Jurkat, Clone E6-1 (cell line): Measurements from ENCODE around the gene SCYGR6.

Experiments used
- DNase-seq: peaks from one replicate; pipeline ENCODE4 v3.0.0-alpha.2; 2011; ENCODE audit warnings: low read depth, low spot score
- H3K4me3 ChIP-seq: 2 replicates; pipeline ENCODE4 v1.5.1; 2011; ENCODE audit warnings: mild to moderate bottlenecking, low read length, control low read depth, moderate library complexity

SCYGR6 gene

DNA sequence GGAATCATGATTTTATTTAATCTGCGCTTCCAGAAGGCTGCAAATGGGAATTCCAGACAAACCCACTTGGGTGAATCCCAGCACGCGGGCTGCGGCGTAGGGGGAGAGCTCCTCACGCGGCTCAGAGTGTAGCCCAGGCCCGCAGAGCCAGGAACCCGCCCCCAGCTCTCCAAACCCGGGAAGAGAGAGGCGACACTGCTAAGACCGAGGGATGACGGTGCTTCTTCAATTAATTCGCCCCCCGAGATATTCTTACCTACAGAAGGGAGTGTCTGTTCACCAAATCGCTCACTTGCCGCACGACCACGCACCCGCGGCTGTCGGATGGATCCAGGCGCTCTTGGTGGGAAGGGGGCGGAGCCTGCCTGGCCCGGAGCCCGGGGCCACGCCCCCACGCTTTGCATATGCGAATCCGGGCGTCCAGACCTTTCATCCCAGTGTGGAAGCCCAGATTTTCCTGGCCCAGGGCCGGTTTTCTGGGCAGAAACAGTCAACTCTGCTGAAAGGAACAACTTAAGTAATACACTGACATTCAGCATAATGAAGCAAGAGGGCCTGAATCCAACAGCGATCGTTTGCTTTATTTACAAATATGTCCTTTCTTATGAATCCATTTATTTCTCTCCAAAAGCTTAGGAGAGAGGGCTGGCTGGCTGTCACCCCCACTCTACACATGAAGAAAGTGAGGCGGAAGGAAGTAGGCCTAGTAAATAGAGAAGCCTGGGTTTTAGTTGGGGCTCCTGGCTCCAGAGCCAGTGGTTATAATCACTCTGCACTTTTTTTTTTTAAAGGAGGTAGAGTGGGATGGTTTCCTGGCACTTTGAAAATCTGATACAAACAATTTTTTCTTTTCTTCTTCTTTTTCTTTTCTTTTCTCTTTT, 6.6 kb downstream of the SCYGR6 start, which contains the start of gene SLC19A3:
SLC19A3 (minus strand) TSS at position 342 of the 881 bp plus-strand sequence. CDS start 15,710 bp downstream, outside the sequence.
- H3K4me3 ChIP-seq: no peak within 1 kb of the TSS
- no peak for DNase-seq

DNA sequence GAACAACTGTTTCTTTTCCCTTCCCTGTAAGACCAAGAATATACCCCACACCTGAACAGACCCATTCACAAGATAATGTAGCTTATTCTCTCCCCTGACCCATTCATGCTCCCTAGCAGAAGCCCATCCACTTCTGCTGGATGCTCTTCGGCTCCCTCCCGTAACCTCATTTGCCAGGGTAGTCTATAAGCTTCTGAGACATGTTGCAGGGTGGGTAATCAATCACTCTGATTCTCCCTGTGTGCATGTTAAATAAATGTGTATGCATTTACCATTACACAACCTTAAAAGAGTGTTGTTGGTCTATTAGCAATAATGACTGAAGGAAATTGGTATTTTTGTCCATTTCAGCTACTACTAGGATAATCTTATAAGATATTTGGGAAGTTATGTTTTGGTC, 8.1 kb downstream of the SCYGR6 start:
- no peak for DNase-seq
- no peak overlapping the region for H3K4me3 ChIP-seq

DNA sequence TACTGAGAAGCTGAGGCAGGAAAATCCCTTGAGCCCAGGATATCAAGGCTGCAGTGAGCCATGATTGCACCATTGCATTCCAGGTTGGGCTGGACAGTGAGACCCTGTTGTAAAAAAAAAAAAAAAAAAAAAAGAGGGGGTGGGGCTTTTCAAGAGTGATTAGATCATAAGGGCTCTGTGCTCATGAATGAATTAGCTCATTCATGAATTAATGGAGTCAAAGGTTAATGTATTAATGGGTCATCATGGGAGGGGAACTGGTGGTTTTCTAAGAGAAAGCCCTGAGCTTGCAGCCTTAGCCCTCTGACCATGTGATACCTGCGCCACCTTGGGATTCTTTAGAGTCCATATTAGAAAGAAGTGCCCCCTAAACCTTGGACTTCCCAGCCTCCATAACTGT, 11.3 kb downstream of the SCYGR6 start:
- no peak for DNase-seq

DNA sequence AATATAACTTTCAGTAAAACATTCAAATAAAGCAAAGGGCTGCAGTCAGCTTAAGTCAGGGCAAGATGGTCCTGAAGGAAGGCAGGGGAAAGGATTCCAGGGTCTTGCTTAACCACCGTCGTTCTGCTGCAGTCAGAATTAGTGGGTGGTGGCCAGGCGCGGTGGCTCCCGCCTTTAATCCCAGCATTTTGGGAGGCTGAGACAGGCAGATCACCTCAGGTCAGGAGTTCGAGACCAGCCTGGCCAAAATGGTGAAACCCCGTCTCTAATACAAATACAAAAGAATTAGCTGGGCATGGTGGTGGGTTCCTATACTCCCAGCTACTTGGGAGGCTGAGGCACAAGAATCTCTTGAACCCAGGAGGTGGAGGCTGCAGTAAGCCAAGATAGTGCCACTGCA, 13.6 kb downstream of the SCYGR6 start:
- H3K4me3 ChIP-seq: no peak overlapping the region
- DNase-seq: no peak

More for the DNA sequence above, 11.3 kb downstream of the SCYGR6 start:
- H3K4me3 ChIP-seq: no peak overlapping the region

DNA sequence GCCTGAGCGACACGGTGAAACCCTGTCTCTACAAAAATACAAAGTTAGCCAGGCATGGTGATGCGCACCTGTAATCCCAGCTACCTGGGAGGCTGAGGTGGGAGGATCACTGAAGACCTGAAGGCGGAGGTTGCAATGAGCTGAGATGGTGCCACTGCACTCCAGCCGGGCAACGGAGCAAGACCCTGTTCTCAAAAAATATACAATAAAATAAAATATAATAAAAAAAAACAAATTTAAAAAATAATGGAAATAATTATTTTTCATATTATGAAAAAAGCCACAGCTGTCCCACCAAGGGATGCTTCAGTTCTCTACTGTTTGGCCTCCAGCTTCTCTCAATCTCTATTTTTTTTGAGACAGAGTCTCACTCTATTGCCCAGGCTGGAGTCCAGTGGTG, 17.2 kb downstream of the SCYGR6 start:
- no peak for DNase-seq
- H3K4me3 ChIP-seq: no peak overlapping the region

DNA sequence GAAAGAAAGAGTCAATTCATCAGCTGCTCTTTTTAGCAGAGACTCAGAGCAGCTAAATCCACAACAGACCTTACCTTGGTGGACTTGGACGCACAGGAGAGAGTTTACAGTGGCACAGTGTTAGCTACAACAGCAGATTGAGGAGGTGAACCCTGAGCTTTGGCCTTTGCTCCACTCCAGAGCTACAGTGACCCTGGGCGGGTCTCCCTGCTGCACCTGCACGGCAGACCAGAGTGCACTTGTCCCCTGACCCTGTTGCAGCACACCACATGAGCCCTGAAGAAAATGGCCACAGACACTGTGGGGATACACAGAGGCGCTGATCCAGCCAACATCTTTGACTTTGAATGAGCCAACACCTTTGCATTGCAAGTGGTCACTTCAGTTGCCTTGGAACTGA, 17.7 kb downstream of the SCYGR6 start:
- no peak for DNase-seq
- H3K4me3 ChIP-seq: no peak overlapping the region

DNA sequence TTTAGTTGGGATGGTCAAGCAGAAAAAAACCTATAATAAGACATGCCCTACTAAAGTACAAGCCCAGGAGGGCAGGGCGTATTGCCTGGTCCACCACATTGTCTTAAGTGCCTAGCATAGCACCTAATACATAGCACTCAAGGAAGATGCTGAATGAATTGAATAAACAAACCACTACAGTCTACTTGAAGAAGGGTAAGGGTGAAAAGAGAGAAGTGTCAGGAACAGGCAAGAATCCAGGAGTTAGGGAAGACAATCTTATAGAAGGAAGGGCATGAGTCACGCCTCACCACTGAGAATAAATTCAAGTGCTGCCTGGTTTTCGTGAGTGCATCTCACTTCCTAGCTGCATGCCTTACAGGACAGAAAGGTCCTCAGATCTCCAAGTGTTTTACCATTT, 20.6 kb downstream of the SCYGR6 start:
- H3K4me3 ChIP-seq: no peak overlapping the region
- DNase-seq: no peak

DNA sequence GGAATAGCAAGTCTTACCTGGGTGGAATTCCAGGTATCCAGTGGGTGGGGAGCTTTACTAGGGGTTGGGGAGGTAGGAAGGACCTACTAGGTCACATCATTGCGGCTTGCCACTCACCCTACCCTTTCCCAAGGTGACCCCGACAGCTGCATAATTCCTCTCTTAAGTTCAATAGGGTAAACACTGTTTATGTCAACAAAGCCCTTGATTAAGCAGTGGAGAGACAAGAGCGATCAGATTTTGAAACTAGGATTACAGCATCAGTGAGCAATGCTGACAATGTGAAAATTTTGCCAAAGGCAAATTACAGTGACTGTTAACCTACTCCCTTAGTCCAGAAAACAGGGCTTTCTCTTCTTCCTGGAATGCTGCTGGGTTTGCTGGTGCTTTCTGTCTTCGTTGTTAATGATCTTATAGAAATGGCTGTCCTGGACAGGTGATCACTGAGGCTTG, 21.3 kb downstream of the SCYGR6 start:
- no peak for DNase-seq
- no peak overlapping the region for H3K4me3 ChIP-seq

DNA sequence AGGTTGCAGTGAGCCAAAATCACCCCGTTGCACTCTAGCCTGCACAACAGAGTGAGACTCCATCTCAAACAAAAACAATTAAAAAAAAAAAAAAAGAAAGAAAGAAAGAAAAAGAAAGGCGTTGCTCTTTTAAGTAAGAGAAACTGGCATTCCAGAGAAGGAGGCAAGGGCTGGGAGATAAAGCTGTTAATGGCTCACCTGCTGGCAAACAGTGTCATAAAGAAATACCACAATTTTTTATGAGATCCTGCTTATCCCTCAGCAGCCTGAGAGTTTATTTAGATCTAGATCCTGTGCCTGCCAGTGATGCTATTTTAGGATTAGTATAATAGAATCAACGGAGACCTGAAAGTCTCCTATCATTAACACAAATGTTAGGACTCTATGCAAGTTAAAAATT, 23.0 kb downstream of the SCYGR6 start:
- no peak for DNase-seq
- H3K4me3 ChIP-seq: no peak overlapping the region

DNA sequence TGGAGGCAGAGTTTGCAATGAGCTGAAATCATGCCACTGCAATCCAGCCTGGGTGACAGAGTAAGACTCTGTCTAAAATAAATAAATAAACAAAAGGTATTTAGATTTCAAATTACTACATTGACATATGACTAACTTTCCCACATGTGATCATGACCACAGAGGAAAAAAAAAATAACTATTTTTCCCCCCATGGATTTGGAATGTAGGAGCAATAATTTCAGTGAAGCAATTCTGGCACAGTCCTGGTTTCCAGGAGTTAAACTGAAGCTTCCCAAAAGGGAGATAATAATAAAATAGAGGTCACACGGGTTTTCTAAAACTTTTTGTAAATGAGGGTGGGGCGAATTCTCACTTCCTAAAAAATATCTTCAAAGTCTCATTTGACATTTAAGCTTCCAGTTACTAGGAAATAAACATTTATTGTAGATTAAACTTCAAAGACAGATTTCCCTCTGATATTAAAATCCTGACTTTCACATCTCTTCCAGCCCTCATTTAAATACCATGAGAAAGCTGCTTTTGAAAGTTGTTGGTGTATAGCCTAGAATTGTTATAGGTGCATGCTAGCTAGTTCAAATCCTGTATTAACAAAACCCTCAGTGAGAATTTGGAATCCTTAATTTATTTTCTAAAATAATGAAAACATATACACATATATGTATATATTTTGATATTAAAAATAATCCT, 27.4 kb downstream of the SCYGR6 start:
- DNase-seq: no peak
- no peak overlapping the region for H3K4me3 ChIP-seq

DNA sequence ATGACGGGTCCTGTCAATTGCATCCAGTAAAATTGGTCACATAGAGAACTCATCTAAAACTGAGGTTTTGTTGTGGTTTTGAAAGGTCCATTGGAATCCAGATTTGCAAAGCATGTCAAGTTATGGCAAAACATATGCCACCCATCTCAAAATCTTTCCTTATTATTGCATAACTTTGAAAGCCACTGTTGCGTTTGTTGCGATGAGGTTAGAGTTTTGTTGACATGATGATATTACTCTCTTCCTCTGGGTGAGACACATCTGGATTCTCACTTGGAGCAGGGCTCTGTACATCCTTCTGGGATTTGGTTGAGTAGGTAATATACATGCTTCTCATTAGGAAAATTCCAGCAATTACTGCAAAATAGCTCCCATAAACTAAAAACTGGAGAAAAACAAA, 37.4 kb downstream of the SCYGR6 start:
- no peak for DNase-seq

DNA sequence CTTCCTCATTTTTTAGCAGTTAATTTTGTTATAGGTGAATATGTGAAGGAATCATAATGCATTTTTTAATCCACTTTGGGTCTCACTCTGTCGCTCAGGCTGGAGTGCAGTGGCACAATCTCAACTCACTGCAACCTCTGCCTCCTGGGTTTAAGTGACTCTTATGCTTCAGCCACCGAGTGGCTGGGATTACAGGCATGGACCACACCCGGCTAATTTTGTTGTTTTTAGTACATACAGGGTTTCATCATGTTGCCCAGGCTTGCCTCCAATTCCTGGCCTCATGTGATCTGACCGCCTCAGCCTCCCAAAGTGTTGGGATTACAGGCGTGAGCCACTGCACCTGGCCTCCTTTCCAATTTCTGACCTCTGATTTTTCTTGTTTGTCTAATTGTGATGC, 40.3 kb downstream of the SCYGR6 start:
- no peak overlapping the region for H3K4me3 ChIP-seq
- no peak for DNase-seq

More for the DNA sequence above, 37.4 kb downstream of the SCYGR6 start:
- H3K4me3 ChIP-seq: no peak overlapping the region

DNA sequence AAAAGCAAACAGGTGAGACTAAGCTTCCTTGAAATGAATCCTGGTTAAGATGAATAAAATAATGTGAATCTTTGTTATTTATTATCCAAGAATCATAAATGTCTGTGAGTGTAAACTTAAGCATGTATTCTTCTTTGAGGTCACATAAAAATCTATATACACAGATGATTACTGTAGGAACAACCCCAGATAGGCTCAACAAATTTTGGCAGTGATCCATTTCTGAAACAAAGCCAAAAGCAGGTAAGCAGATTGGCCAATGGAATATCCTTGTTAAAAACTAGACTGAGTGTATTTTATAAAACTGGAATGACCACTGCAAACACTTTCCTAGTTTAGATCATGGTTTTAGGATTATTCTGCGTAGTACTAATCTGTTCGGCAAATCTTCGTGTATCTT, 46.6 kb downstream of the SCYGR6 start:
- DNase-seq: no peak
- no peak overlapping the region for H3K4me3 ChIP-seq

DNA sequence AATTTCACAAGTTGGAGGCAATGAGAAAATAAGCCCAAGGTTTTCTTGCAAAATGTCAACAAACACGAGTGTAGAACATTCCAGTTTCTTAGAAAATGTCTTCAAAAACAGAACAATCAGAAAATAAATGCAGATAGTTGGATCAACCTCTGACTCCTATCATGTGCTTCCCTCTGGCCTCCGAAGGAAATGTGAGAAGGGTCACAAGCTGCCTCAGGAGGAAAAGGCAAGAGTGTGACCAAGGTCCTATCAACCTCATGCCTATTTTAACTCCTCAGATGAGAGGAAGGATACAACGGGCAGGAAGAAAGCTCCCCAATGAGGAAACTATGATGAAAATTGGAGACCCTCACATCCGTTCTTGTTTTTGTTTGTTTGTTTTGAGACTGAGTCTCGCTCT, 50.1 kb downstream of the SCYGR6 start:
- no peak for DNase-seq
- no peak overlapping the region for H3K4me3 ChIP-seq
